Placental pericyte (primary cell): ENCODE results near the gene APLN. TPM values are rescaled to one million over a fixed set of nuclear protein-coding genes. Genes with fewer than 3 reads are reported as not detected.

Source experiments
- total RNA-seq: library from RNA; depleted of rRNA; stranded (reverse); fragments of >200 nt; gene quantifications from 2 replicates; pipeline ENCODE4 v1.2.3, GENCODE V29; 2012

The APLN gene
- total RNA-seq, result under 0.01 and 0.43 TPM in 2 replicates

DNA sequence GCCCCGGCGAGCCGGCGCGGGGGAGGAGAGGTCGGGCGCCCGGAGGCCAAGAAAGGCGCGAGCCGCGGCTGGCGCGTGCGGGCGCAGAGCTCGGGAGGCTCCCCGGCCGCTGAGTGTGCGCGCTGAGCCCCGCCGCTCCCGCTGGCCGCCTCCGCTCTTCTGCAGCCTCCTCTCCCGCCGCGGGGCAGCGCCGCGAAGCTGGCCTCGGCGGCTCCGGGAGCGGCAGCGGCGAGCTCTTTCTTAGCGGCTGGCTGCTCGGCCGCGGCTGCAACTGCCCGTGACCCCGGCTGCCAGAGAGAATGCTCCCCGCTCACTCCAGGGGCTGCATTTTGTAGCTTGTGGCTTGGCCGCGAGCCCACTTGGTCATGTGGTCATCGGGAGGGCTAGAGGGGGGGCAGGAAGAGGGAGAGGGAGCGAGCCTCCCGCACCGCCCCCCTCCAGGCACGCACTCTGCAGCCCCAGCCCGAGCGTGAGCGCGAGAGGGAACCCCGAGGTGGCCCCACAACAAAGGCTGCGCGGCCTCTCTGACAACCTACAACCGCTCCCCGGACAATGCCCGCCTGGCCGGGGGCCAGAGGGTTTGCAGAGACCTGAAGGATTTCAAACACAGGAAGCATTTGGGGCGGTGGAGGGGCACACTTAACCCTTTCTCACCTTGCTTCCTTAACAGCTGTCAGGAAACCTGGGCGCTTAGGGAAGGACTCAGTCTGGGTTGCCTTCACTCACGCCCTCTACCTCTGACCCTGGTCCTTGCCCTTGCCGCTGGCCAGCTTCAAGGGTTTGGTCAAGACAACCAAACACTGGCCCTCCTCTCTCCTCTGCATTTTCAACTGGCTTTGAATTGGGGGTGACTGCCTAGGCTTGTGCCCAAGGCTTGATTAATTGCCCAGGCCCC is at the start of gene APLN:
TSS of gene APLN (minus strand) at position 305 of the 895 bp plus-strand sequence. CDS start 326 bp downstream, outside the sequence.

Other genes with a start within 250 kb of the APLN start
- gene SMARCA1, start 131.5 kb downstream of the APLN start, total RNA-seq, result 50.8 and 51.0 TPM in 2 replicates
- gene OCRL, start 114.7 kb downstream of the APLN start, total RNA-seq, result 15.3 and 19.0 TPM in 2 replicates
- gene XPNPEP2, start 84.0 kb upstream of the APLN start, total RNA-seq, result 0.22 TPM in 1 of 2 replicates, not detected in the other
- gene SASH3, start 125.0 kb upstream of the APLN start, total RNA-seq, result not detected in 2 replicates
- gene ZDHHC9, start 188.9 kb upstream of the APLN start, total RNA-seq, result 21.9 and 27.8 TPM in 2 replicates